HEK293T (cell line): ENCODE data around the gene TCF21.

ENCODE experiments used
- CTCF ChIA-PET: fragments of 350-600 bp; formaldehyde crosslinking; extraction: SDS; loops from one replicate; lab custom pipeline; 2021; ENCODE audit warnings: antibody characterized with exemption, inconsistent platforms; lab: Yijun Ruan, JAX
- POLR2A ChIA-PET: fragments of 350-600 bp; formaldehyde crosslinking; extraction: SDS; loops from one replicate; lab custom pipeline; 2020; ENCODE audit warnings: antibody characterized with exemption, inconsistent platforms; lab: Yijun Ruan, JAX
- DNase-seq: peaks from one replicate; pipeline ENCODE4 v3.0.0; 2012; ENCODE audit warnings: mixed read lengths; ENCODE audit errors: extremely low spot score
- ARNT ChIP-seq: fragments of 450-650 bp; IDR thresholded peaks from 2 replicates; pipeline ENCODE4 v1.6.1; 2017; ENCODE audit warnings: mild to moderate bottlenecking
- BHLHE40 ChIP-seq: fragments of 450-650 bp; IDR thresholded peaks from 2 replicates; pipeline ENCODE4 v1.6.1; 2016; ENCODE audit warnings: mild to moderate bottlenecking, moderate library complexity, borderline replicate concordance
- CTBP1 ChIP-seq: fragments of 450-650 bp; IDR thresholded peaks from 2 replicates; pipeline ENCODE4 v1.6.1; 2016; ENCODE audit warnings: borderline replicate concordance
- ELF4 ChIP-seq: fragments of 450-650 bp; IDR thresholded peaks from 2 replicates; pipeline ENCODE4 v1.6.1; 2017; ENCODE audit warnings: antibody characterized with exemption
- FOXA1 ChIP-seq: fragments of 450-650 bp; IDR thresholded peaks from 2 replicates; pipeline ENCODE4 v1.6.1; 2016; ENCODE audit warnings: mild to moderate bottlenecking
- FOXK2 ChIP-seq: fragments of 450-650 bp; IDR thresholded peaks from 2 replicates; pipeline ENCODE4 v1.6.1; 2016; ENCODE audit warnings: mild to moderate bottlenecking
- FOXM1 ChIP-seq: fragments of 450-650 bp; IDR thresholded peaks from 2 replicates; pipeline ENCODE4 v1.6.1; 2017; ENCODE audit warnings: mild to moderate bottlenecking, borderline replicate concordance
- HDGF ChIP-seq: fragments of 450-650 bp; IDR thresholded peaks from 2 replicates; pipeline ENCODE4 v1.6.1; 2017; ENCODE audit warnings: antibody characterized with exemption, borderline replicate concordance
- L3MBTL2 ChIP-seq: fragments of 450-650 bp; conservative IDR thresholded peaks from 2 replicates; pipeline ENCODE4 v1.6.1; 2016; ENCODE audit warnings: mild to moderate bottlenecking
- LEF1 ChIP-seq: fragments of 450-650 bp; IDR thresholded peaks from 2 replicates; pipeline ENCODE4 v1.6.1; 2017; ENCODE audit warnings: mild to moderate bottlenecking, borderline replicate concordance
- NFRKB ChIP-seq: fragments of 450-650 bp; IDR thresholded peaks from 2 replicates; pipeline ENCODE4 v1.6.1; 2016; ENCODE audit warnings: mild to moderate bottlenecking, moderate library complexity
- SP1 ChIP-seq: fragments of 450-650 bp; IDR thresholded peaks from 2 replicates; pipeline ENCODE4 v1.6.1; 2017
- SUZ12 ChIP-seq: fragments of 450-650 bp; IDR thresholded peaks from 2 replicates; pipeline ENCODE4 v1.6.1; 2016; ENCODE audit warnings: mild to moderate bottlenecking
- TARDBP ChIP-seq: fragments of 450-650 bp; IDR thresholded peaks from 2 replicates; pipeline ENCODE4 v1.6.1; 2016
- ZNF384 ChIP-seq: fragments of 450-650 bp; IDR thresholded peaks from 2 replicates; pipeline ENCODE4 v1.6.1; 2016
- TF ChIP-seq, protein P1 (sequence below): fragments of 450-650 bp; IDR thresholded peaks from 2 replicates; pipeline ENCODE4 v1.6.1; 2016

TCF21 gene

DNA sequence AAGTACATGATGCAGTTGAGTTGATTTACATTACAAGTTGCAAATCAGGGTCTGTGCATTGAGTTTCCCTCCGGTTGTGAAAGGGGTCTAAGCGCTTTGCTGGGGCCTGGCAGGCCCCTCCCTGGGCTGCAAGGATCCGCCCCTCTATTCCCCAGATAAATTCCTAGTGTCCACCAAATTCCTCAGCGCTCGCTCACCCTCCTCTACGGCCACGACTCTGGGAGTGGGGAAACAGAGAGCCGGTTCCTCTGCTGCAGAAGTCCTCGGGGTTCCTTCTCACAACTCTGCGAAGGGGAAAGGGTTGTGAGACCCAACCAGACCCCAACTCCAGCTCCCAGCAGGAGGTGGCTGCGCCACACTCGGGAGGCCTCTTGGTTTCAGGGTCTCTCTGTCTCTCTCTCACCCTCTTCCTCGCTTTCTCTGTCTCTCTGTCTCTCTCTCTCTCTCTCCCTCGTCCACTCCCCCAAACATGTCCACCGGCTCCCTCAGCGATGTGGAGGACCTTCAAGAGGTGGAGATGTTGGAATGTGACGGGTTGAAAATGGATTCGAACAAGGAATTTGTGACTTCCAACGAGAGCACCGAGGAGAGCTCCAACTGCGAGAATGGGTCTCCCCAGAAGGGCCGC, at the start of gene TCF21:
TCF21 (plus strand) TSS at position 185 of the 628 bp plus-strand sequence; CDS start at position 470, 285 bp downstream.
- no peak for DNase-seq
- ChIA-PET POLR2A (no interaction called here), CTCF (no interaction called here)
- no peak for TF ChIP-seq SP1
- no peak for TF ChIP-seq LEF1
- TF ChIP-seq CTBP1, result no peak
- TF ChIP-seq ZNF384, result no peak
- no peak for TF ChIP-seq ELF4
- TF ChIP-seq SUZ12, result no peak
- no peak for TF ChIP-seq FOXA1
- TF ChIP-seq TARDBP, result no peak
- no peak for TF ChIP-seq ARNT
- TF ChIP-seq, protein P1, sequence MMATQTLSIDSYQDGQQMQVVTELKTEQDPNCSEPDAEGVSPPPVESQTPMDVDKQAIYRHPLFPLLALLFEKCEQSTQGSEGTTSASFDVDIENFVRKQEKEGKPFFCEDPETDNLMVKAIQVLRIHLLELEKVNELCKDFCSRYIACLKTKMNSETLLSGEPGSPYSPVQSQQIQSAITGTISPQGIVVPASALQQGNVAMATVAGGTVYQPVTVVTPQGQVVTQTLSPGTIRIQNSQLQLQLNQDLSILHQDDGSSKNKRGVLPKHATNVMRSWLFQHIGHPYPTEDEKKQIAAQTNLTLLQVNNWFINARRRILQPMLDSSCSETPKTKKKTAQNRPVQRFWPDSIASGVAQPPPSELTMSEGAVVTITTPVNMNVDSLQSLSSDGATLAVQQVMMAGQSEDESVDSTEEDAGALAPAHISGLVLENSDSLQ, result no peak
- TF ChIP-seq NFRKB, result no peak

DNA sequence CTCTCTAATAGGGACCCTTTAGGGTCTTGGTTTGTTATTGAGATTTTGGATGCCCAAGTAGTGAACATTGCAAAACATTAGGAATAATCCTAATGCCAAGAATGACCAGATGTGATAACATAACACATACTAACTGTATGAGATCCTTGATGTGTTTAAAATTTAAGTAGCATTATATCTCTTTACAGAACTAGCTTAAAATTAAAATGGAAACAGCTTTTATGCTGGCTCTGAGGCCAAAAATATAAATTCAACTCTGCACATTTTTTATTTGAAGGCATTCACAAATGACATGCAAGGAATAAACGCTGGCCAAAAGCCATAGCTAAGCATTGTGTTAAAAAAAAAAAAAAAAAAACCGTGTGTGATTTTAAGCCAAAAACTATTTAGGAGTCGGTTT, 47.7 kb upstream of the TCF21 start:
- DNase-seq, result no peak
- CTCF ChIA-PET, result interaction anchor here (0.7 to 1.4 kb wide), 3 partner anchors 17 to 272 kb away, joined by 3 to 5 read pairs (median 5); no protein-coding TSS in a partner anchor
- POLR2A ChIA-PET, result interaction anchor here (0.6 kb wide), 1 partner anchor 12 kb away, joined by 3 read pairs; no protein-coding TSS in a partner anchor
- TF ChIP-seq NFRKB (no peak), ARNT (no peak), TARDBP (no peak), ELF4 (no peak), FOXA1 (no peak), LEF1 (no peak), CTBP1 (no peak), SP1 (no peak), ZNF384 (no peak)
- TF ChIP-seq, protein P1, result no peak

DNA sequence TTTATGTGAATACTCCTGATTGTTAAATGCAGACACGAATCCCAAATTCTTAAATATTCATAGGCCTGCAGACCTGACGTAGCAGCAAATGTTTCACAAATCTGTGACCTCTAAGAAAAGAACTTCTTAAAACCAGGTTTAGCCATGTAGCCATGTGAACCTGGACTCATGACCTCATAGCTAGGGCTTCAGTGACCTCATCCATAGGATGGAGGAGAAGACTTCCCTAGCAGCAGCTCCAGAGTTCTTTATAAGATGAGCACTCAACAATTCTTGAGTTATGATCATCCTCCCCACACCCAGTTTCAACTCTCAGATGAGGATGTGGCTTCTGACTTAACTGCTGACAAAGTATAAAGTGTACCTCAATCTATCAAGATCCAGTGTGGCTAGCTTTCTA, 45.8 kb upstream of the TCF21 start:
- DNase-seq, result no peak
- CTCF ChIA-PET, result no interaction called here
- TF ChIP-seq ZNF384, result no peak
- no peak for TF ChIP-seq TARDBP
- TF ChIP-seq L3MBTL2, result no peak
- TF ChIP-seq SUZ12, result no peak
- no peak for TF ChIP-seq HDGF
- no peak for TF ChIP-seq ARNT
- TF ChIP-seq CTBP1, result no peak
- TF ChIP-seq BHLHE40, result no peak
- TF ChIP-seq FOXA1, result no peak
- no peak for TF ChIP-seq FOXK2
- no peak for TF ChIP-seq FOXM1
- TF ChIP-seq LEF1, result no peak
- no peak for TF ChIP-seq SP1
- POLR2A ChIA-PET, result no interaction called here

DNA sequence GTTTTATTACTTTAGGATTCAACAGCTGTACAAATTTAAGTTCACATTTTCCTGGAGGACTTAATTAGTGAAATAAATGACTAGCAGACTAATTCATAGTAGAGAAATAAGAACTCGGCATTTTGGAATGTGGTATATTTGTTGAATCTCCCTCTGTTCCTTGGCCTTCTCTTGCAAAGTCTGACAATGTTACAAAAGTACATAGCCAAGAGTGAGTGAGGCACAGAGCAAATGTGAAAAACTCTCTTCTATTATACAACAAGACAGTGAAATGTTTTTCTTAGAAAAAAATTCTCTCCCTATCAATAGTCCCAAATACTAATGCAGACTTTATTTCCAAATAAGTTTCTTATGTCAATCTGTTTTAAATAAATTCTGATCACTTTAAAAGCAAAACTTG, 44.2 kb upstream of the TCF21 start:
- no peak for TF ChIP-seq NFRKB
- no peak for TF ChIP-seq BHLHE40
- TF ChIP-seq CTBP1, result no peak
- no peak for TF ChIP-seq FOXA1
- TF ChIP-seq L3MBTL2, result no peak
- TF ChIP-seq, protein P1, result no peak
- TF ChIP-seq TARDBP, result no peak
- TF ChIP-seq ZNF384, result no peak
- no peak for TF ChIP-seq LEF1
- no peak for TF ChIP-seq SUZ12
- TF ChIP-seq HDGF, result no peak
- no peak for TF ChIP-seq ARNT
- TF ChIP-seq FOXM1, result no peak
- TF ChIP-seq FOXK2, result no peak
- no peak for TF ChIP-seq SP1
- no peak for TF ChIP-seq ELF4
- POLR2A ChIA-PET, result no interaction called here
- CTCF ChIA-PET, result no interaction called here
- DNase-seq, result no peak

DNA sequence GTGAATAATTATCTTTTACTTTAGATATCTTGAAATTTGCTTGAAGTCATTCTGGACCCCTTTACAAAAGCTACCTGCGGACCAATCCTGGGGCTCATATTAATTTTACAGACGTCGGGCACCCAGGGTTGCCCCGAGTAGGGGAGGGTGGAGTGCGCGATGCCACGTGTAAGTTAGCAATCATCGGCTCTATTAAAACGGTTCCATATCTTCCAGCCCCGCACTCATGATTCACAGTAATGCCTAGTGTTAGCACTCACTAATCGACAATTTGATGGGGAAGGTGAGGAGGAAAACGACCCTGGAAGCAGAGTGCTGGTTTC, 34.9 kb upstream of the TCF21 start:
- CTCF ChIA-PET, result interaction anchor here (0.5 to 1.0 kb wide), 2 partner anchors 16 to 210 kb away, joined by 3 to 5 read pairs; no protein-coding TSS in a partner anchor
- no peak for DNase-seq
- no peak for TF ChIP-seq BHLHE40
- TF ChIP-seq CTBP1, result no peak
- no peak for TF ChIP-seq HDGF
- TF ChIP-seq L3MBTL2, result no peak
- TF ChIP-seq, protein P1, result no peak
- no peak for TF ChIP-seq SP1
- no peak for TF ChIP-seq NFRKB
- no peak for TF ChIP-seq FOXK2
- POLR2A ChIA-PET, result no interaction called here
